Vagina (tissue), 2 donors: ENCODE data around the gene GP1BA. TPM values are rescaled to one million over a fixed set of nuclear protein-coding genes. Genes with fewer than 3 reads are reported as not detected.
"Not testable (repeated sequence)": the region's sequence is repeated elsewhere in the genome, so short reads cannot be mapped to it uniquely, and the experiment has no call there.

Source experiments
- DNase-seq, 2 donors: peaks; one replicate each; pipeline ENCODE4 v3.0.0-alpha.2; 2017; ENCODE audit errors: extremely low spot score in 2 of 2
- H3K27ac ChIP-seq: fragments of 200-600 bp; sonication (generic); one replicate; pipeline ENCODE4 v1.5.1; 2019
- H3K27me3 ChIP-seq: fragments of 200-600 bp; sonication (generic); one replicate; pipeline ENCODE4 v1.5.1; 2019
- H3K36me3 ChIP-seq, 2 donors: fragments of 200-600 bp; sonication (generic); one replicate each; pipeline ENCODE4 v1.5.1; 2017 to 2019
- H3K4me1 ChIP-seq: fragments of 200-600 bp; sonication (generic); one replicate; pipeline ENCODE4 v1.5.1; 2019
- H3K4me3 ChIP-seq, 2 donors: fragments of 200-600 bp; sonication (generic); 1 replicate in 1 of 2; 2 replicates in 1 of 2; pipeline ENCODE4 v1.5.1; 2016 to 2019
- H3K9me3 ChIP-seq: fragments of 200-600 bp; sonication (generic); one replicate; pipeline ENCODE4 v1.5.1; 2019
- CTCF ChIP-seq, 3 experiments: fragments of 450-650 bp in 2 of 3; fragments of 200-600 bp in 1 of 3; sonication (generic) in 1 of 3; IDR thresholded peaks; one replicate each; pipeline ENCODE4 v1.5.1; 2017 to 2019; ENCODE audit warnings: antibody characterized with exemption in 3 of 3, mild to moderate bottlenecking in 2 of 3, moderate library complexity in 2 of 3
- POLR2A ChIP-seq, 2 donors: fragments of 450-650 bp; IDR thresholded peaks; one replicate each; pipeline ENCODE4 v1.6.1; 2017; ENCODE audit warnings: antibody characterized with exemption in 2 of 2, mild to moderate bottlenecking in 2 of 2, moderate library complexity in 2 of 2
- POLR2AphosphoS5 ChIP-seq, 2 donors: sonication (generic); formaldehyde crosslinking; IDR thresholded peaks; one replicate each; pipeline ENCODE4 v1.9.0; 2017; ENCODE audit warnings: antibody characterized with exemption in 2 of 2, mild to moderate bottlenecking in 2 of 2, low read depth in 1 of 2; ENCODE audit not compliant: insufficient read depth in 1 of 2
- intact Hi-C: fragments of 100-400 bp; cut with DNase I; formaldehyde crosslinking; loops from one replicate; pipeline ENCODE4 v1.15.1; 2023
- total RNA-seq: library from RNA; depleted of rRNA; stranded (reverse); fragments of >200 nt; gene quantifications from one replicate; pipeline ENCODE4 v1.2.3, GENCODE V29; 2016

The GP1BA gene
- total RNA-seq, 1 donor from 2014 or later: not detected

- DNase-seq: no peak
- no peaks in the 10 kb centered on the region for H3K27me3 ChIP-seq
- TF ChIP-seq POLR2A (IDR thresholded peaks at IDR 0.05) (no peak), CTCF (IDR thresholded peaks at IDR 0.05) (no peak), POLR2AphosphoS5 (IDR thresholded peaks at IDR 0.05; ENCODE audit: insufficient read depth in 1 of 2, low read depth in 1 of 2) (no peak)
- peak overlapping the region; percentile 42 for H3K27ac ChIP-seq
- peaks cover 0 to 15% of the 10 kb centered on the region in 2 donors for H3K36me3 ChIP-seq
- H3K4me3 ChIP-seq: peak overlapping the region; percentile 4 to 56
- peaks cover 29% of the 10 kb centered on the region for H3K4me1 ChIP-seq
- intact Hi-C loops: loop anchor here (10.0 kb wide), 1 partner anchor 164 kb away; no protein-coding TSS in a partner anchor
- H3K9me3 ChIP-seq: no peaks in the 10 kb centered on the region
Measured at GRCh38 chr17:4901108-4901647, 30.9 kb upstream of the GP1BA start.

DNA sequence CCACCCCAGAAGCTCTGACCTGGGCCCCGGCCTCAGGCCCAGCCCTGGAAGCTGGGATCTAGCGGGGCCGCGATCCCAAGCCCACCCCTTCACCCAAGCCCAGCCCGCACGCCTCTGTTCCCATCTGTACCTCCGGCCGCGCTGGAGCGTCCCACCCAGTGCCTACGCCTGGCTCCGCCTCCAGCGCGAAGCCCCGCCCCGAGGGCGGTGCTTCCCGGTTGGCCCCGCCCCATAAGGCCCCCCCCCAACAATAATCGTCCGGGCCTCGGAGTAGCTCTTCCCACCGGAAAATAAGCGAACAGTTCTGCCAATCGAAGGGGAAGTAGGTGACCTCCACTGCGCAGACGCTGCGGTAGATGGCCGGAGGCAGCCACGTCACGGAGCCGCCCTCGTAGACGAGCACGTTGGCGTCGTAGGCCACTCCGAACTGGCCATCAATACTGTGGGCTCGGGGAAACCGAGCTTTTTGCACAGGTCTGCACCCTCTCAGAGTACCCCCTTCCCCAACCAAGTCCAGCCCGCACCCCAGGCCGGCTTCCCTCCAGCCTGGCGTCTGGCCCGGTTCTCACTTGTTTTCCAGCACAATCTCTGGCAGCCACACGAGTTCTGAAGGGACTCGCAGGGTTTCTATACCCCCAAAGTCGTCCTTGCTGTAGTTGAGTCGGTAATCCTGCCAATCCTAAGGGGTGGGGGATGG lies 30.3 kb upstream of the GP1BA start:
- H3K36me3 ChIP-seq: peaks cover 0 to 9% of the 10 kb centered on the region in 2 donors
- H3K4me1 ChIP-seq: peaks cover 29% of the 10 kb centered on the region
- H3K27me3 ChIP-seq: no peaks in the 10 kb centered on the region
- intact Hi-C loops: loop anchor here (10.0 kb wide), 1 partner anchor 163 kb away; no protein-coding TSS in a partner anchor
- H3K4me3 ChIP-seq: peak overlapping the region in 1 of 2 donors; percentile 4
- H3K9me3 ChIP-seq: no peaks in the 10 kb centered on the region
- peak overlapping the region; percentile 42 for H3K27ac ChIP-seq
- no peak for DNase-seq
- TF ChIP-seq POLR2A (IDR thresholded peaks at IDR 0.05): no peak
- no peak for TF ChIP-seq POLR2AphosphoS5 (IDR thresholded peaks at IDR 0.05; ENCODE audit: insufficient read depth in 1 of 2, low read depth in 1 of 2)
- TF ChIP-seq CTCF (IDR thresholded peaks at IDR 0.05): no peak

GRCh38 chr17:4902540-4902939 lies 29.5 kb upstream of the GP1BA start:
- TF ChIP-seq POLR2AphosphoS5 (IDR thresholded peaks at IDR 0.05; ENCODE audit: insufficient read depth in 1 of 2, low read depth in 1 of 2) (no peak), POLR2A (IDR thresholded peaks at IDR 0.05) (no peak), CTCF (IDR thresholded peaks at IDR 0.05) (no peak)
- Histone ChIP-seq H3K4me1 (peaks cover 29% of the 10 kb centered on the region), H3K27me3 (no peaks in the 10 kb centered on the region), H3K27ac (peak overlapping the region; percentile 42), H3K36me3 (peaks cover 0 to 1% of the 10 kb centered on the region in 2 donors), H3K9me3 (no peaks in the 10 kb centered on the region), H3K4me3 (no peak overlapping the region)
- no peak for DNase-seq
- intact Hi-C loops: loop anchor here (10.0 kb wide), 1 partner anchor 162 kb away; no protein-coding TSS in a partner anchor

GRCh38 chr17:4903051-4903818 lies 28.8 kb upstream of the GP1BA start, which contains the start of gene CHRNE:
TSS of gene CHRNE (minus strand) at chr17:4903098. CDS start at chr17:4903063, 35 bp downstream.
- H3K9me3 ChIP-seq: no peaks in the 10 kb centered on the region
- no peak for DNase-seq
- H3K4me3 ChIP-seq: no peak within 1 kb of the TSS
- intact Hi-C loops: loop anchor here (10.0 kb wide), 1 partner anchor 162 kb away; no protein-coding TSS in a partner anchor
- TF ChIP-seq CTCF (IDR thresholded peaks at IDR 0.05) (peak in 2 of 3 experiments; percentile 27 to 69), POLR2A (IDR thresholded peaks at IDR 0.05) (no peak), POLR2AphosphoS5 (IDR thresholded peaks at IDR 0.05; ENCODE audit: insufficient read depth in 1 of 2, low read depth in 1 of 2) (no peak)
- H3K27me3 ChIP-seq: no peaks in the 10 kb centered on the region
- H3K36me3 ChIP-seq: no peaks in the 10 kb centered on the region
- peaks cover 32% of the 10 kb centered on the region for H3K4me1 ChIP-seq
- peak within 1 kb of the TSS; percentile 42 for H3K27ac ChIP-seq

DNA sequence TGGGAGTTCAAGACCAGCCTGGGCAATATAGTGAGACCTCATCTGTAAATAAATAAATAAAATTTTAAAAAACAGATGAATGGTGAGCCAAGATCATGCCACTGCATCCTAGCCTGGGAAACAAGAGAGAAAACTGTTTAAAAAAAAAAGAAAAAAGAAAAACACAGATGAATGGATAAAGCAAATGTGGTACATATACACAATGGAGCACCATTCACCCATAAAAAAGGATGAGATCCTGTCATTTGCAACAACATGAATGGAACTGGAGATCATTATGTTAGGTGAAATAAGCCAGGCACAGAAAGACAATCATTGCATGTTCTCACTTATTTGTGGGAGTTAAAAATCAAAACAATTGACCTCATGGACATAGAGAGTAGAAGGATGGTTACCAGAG lies 25.4 kb upstream of the GP1BA start:
- H3K27me3 ChIP-seq, H3K9me3 ChIP-seq, H3K27ac ChIP-seq, H3K4me3 ChIP-seq, DNase-seq, H3K36me3 ChIP-seq: not testable (repeated sequence)
- intact Hi-C loops: loop anchor here (5.0 to 10.0 kb wide), 2 partner anchors 76 to 158 kb away; no protein-coding TSS in a partner anchor
- peaks cover 27% of the 10 kb centered on the region for H3K4me1 ChIP-seq
